Measurements from ENCODE around the gene DBH.

GRCh38 chr9:133677126-133678010 lies 41.2 kb downstream of the DBH start:
- TF ChIP-seq CTCF (IDR thresholded peaks at IDR 0.05; ENCODE audit: low read length) (no peak), EZH2 (optimal IDR thresholded peaks at IDR 0.05; ENCODE audit: low read depth, low read length) (no peak), EZH2phosphoT487 (IDR thresholded peaks at IDR 0.05; ENCODE audit: low read length) (no peak)
